ENCODE results near the gene WDFY4. TPM values are rescaled to one million over a fixed set of nuclear protein-coding genes. Genes with fewer than 3 reads are reported as not detected.

The WDFY4 gene
- total RNA-seq, 1 experiment from 2014 or later: 0.23 TPM

DNA sequence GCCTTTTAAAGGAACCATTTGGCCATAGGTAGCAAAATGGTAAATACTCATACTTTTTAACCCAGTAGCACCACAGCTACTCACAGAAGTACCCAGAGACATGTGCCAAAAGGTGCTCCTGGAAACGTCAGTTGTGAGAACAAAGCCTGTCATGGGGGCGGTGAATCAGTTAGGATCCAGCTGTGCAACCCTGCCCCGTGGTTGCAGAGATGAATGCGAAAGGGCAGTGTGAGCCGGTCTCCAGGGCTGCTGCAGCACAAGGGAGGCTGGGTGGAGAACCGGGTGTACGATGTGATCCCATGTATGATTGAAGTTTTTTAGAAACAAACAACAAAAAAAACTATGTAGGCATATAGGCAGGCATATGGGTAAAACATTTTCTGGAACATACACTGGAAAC, 256.3 kb downstream of the WDFY4 start:
- Histone ChIP-seq H3K4me3 (ENCODE audit: low read depth in 2 of 2, low read length in 2 of 2) (no peak overlapping the region), H3K27ac (ENCODE audit: low read length) (no peak overlapping the region), H3K36me3 (ENCODE audit: control insufficient read depth, insufficient read depth, low read length) (no peaks in the 10 kb centered on the region), H3K9me3 (ENCODE audit: control insufficient read depth, insufficient read depth, low read depth, low read length) (no peaks in the 10 kb centered on the region), H3K4me1 (ENCODE audit: control insufficient read depth, insufficient read depth, low read length) (no peaks in the 10 kb centered on the region), H3K27me3 (ENCODE audit: control insufficient read depth, insufficient read depth, low read length) (no peaks in the 10 kb centered on the region)
- ChIA-PET CTCF (no interaction called here), POLR2A (no interaction called here)
- ATAC-seq (no peak), DNase-seq (ENCODE audit: low read depth, low spot score) (no peak)
- TF ChIP-seq, protein P1, sequence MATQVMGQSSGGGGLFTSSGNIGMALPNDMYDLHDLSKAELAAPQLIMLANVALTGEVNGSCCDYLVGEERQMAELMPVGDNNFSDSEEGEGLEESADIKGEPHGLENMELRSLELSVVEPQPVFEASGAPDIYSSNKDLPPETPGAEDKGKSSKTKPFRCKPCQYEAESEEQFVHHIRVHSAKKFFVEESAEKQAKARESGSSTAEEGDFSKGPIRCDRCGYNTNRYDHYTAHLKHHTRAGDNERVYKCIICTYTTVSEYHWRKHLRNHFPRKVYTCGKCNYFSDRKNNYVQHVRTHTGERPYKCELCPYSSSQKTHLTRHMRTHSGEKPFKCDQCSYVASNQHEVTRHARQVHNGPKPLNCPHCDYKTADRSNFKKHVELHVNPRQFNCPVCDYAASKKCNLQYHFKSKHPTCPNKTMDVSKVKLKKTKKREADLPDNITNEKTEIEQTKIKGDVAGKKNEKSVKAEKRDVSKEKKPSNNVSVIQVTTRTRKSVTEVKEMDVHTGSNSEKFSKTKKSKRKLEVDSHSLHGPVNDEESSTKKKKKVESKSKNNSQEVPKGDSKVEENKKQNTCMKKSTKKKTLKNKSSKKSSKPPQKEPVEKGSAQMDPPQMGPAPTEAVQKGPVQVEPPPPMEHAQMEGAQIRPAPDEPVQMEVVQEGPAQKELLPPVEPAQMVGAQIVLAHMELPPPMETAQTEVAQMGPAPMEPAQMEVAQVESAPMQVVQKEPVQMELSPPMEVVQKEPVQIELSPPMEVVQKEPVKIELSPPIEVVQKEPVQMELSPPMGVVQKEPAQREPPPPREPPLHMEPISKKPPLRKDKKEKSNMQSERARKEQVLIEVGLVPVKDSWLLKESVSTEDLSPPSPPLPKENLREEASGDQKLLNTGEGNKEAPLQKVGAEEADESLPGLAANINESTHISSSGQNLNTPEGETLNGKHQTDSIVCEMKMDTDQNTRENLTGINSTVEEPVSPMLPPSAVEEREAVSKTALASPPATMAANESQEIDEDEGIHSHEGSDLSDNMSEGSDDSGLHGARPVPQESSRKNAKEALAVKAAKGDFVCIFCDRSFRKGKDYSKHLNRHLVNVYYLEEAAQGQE (IDR thresholded peaks at IDR 0.05; ENCODE audit: insufficient read depth in 1 of 2, low read depth in 2 of 2, low read length in 1 of 2): no peak
- TF ChIP-seq TCF7L2 (IDR thresholded peaks at IDR 0.05; ENCODE audit: low read depth, low read length) (no peak), SIN3A (IDR thresholded peaks at IDR 0.05; ENCODE audit: borderline replicate concordance, insufficient read depth, low read depth, low read length) (no peak), POLR2AphosphoS5 (IDR thresholded peaks at IDR 0.05; ENCODE audit: low read depth, low read length) (no peak)
- no TSS peak for BruUV-seq (replicated peaks)
- in situ Hi-C loops (cut with HindIII; ENCODE audit: low pct_unique_long_range_greater_than_20kb, low sequenced_read_pairs) (no loop called here), intact Hi-C loops (cut with micrococcal nuclease; ENCODE audit: unreplicated experiment) (no loop called here)

DNA sequence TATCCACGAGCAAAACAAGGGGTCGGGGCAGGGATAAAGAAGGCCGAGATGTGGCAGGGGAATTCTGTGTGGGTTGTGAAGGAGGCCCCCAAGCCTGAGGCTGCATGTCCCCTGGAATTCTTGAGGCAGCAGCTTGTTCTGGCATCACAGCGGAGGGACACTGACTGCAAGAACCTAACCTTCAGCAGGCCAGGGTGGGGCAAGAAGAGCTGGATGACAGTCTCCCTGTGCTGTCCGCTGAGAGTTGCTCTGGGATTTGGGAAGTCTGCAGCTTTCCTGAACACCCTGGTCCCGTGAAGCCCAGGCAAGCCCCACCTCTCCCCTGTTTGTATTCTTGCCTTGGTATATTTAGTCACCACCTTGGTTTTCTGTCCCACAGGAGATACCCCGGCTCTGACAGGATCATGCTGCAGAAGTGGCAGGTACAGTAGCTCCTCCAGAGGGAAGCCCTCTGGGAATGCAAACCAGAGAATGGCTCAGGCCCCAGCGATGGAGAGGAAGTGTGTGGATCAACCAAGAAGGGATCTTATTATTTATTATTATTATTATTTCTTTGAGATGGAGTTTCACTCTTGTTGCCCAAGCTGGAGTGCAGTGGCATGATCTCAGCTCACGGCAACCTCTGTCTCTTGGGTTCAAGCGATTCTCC, 256.9 kb downstream of the WDFY4 start:
- CTCF ChIA-PET: no interaction called here
- DNase-seq (ENCODE audit: low read depth, low spot score): no peak
- TF ChIP-seq, protein P2, sequence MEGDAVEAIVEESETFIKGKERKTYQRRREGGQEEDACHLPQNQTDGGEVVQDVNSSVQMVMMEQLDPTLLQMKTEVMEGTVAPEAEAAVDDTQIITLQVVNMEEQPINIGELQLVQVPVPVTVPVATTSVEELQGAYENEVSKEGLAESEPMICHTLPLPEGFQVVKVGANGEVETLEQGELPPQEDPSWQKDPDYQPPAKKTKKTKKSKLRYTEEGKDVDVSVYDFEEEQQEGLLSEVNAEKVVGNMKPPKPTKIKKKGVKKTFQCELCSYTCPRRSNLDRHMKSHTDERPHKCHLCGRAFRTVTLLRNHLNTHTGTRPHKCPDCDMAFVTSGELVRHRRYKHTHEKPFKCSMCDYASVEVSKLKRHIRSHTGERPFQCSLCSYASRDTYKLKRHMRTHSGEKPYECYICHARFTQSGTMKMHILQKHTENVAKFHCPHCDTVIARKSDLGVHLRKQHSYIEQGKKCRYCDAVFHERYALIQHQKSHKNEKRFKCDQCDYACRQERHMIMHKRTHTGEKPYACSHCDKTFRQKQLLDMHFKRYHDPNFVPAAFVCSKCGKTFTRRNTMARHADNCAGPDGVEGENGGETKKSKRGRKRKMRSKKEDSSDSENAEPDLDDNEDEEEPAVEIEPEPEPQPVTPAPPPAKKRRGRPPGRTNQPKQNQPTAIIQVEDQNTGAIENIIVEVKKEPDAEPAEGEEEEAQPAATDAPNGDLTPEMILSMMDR (IDR thresholded peaks at IDR 0.05): no peak
- TF ChIP-seq SIN3A (IDR thresholded peaks at IDR 0.05; ENCODE audit: borderline replicate concordance, insufficient read depth, low read depth, low read length) (no peak), TCF7L2 (IDR thresholded peaks at IDR 0.05; ENCODE audit: low read depth, low read length) (no peak), POLR2AphosphoS5 (IDR thresholded peaks at IDR 0.05; ENCODE audit: low read depth, low read length) (no peak)
- TF ChIP-seq, protein P1 (IDR thresholded peaks at IDR 0.05; ENCODE audit: insufficient read depth in 1 of 2, low read depth in 2 of 2, low read length in 1 of 2): no peak
- no peaks in the 10 kb centered on the region for H3K9me3 ChIP-seq (ENCODE audit: control insufficient read depth, insufficient read depth, low read depth, low read length)
- no peaks in the 10 kb centered on the region for H3K27me3 ChIP-seq (ENCODE audit: control insufficient read depth, insufficient read depth, low read length)
- H3K36me3 ChIP-seq (ENCODE audit: control insufficient read depth, insufficient read depth, low read length): no peaks in the 10 kb centered on the region
- POLR2A ChIA-PET: no interaction called here
- intact Hi-C loops (cut with micrococcal nuclease; ENCODE audit: unreplicated experiment): no loop called here
- H3K4me1 ChIP-seq (ENCODE audit: control insufficient read depth, insufficient read depth, low read length): no peaks in the 10 kb centered on the region
- no peak for ATAC-seq
- in situ Hi-C loops (cut with HindIII; ENCODE audit: low pct_unique_long_range_greater_than_20kb, low sequenced_read_pairs): no loop called here
- H3K27ac ChIP-seq (ENCODE audit: low read length): no peak overlapping the region
- no peak overlapping the region for H3K4me3 ChIP-seq (ENCODE audit: low read depth in 2 of 2, low read length in 2 of 2)
- no TSS peak for BruUV-seq (replicated peaks)
